EH (cell line): ENCODE data around the gene ELF5.

Source experiments
- DNase-seq: peaks from one replicate; pipeline ENCODE4 v3.0.0-alpha.2; 2015; ENCODE audit warnings: low read depth

Gene ELF5

GRCh38 chr11:34454308-34455032, 59.1 kb downstream of the ELF5 start:
- no peak for DNase-seq

GRCh38 chr11:34451053-34451452, 62.5 kb downstream of the ELF5 start:
- no peak for DNase-seq

GRCh38 chr11:34449013-34449412, 64.6 kb downstream of the ELF5 start:
- no peak for DNase-seq

- no peak for DNase-seq
These were observed 65.2 kb downstream of the ELF5 start for GRCh38 chr11:34448223-34448994.

- DNase-seq = no peak
These were observed 66.5 kb downstream of the ELF5 start for GRCh38 chr11:34447044-34447443.

GRCh38 chr11:34446386-34446785, 67.2 kb downstream of the ELF5 start:
- no peak for DNase-seq

GRCh38 chr11:34445956-34446355, 67.6 kb downstream of the ELF5 start:
- DNase-seq = no peak

- DNase-seq = no peak
These were observed 69.2 kb downstream of the ELF5 start for GRCh38 chr11:34444428-34444827.

GRCh38 chr11:34443136-34443535, 70.5 kb downstream of the ELF5 start:
- no peak for DNase-seq

- DNase-seq = no peak
These were observed 71.8 kb downstream of the ELF5 start for GRCh38 chr11:34441814-34442213.

GRCh38 chr11:34439610-34440198, 73.9 kb downstream of the ELF5 start:
- no peak for DNase-seq

- peak; percentile 98 for DNase-seq
These were observed 74.8 kb downstream of the ELF5 start, which contains the start of gene CAT for GRCh38 chr11:34438529-34439507. CAT (plus strand) TSS chr11:34438934; CDS start chr11:34439014, 80 bp downstream.

GRCh38 chr11:34437224-34438125, 76.1 kb downstream of the ELF5 start:
- no peak for DNase-seq

- no peak for DNase-seq
These were observed 79.7 kb downstream of the ELF5 start for GRCh38 chr11:34433899-34434298.

- no peak for DNase-seq
These were observed 80.8 kb downstream of the ELF5 start for GRCh38 chr11:34432822-34433221.

- no peak for DNase-seq
These were observed 81.6 kb downstream of the ELF5 start for GRCh38 chr11:34431979-34432378.
